Ascending aorta (tissue), 2 donors: ENCODE results near the gene TCF19. TPM values are rescaled to one million over a fixed set of nuclear protein-coding genes. Genes with fewer than 3 reads are reported as not detected.
A peak's percentile ranks its signal among the peaks of the same experiment; 100 is the strongest.

Source experiments
- DNase-seq, 2 donors: peaks; one replicate each; pipeline ENCODE4 v3.0.0-alpha.2; 2019; ENCODE audit warnings: low spot score in 2 of 2
- H3K27ac ChIP-seq, 2 donors: fragments of 200-600 bp; sonication (generic); one replicate each; pipeline ENCODE4 v1.5.1; 2016 to 2017; ENCODE audit warnings: mild to moderate bottlenecking in 1 of 2
- H3K27me3 ChIP-seq: fragments of 200-600 bp; sonication (generic); one replicate; pipeline ENCODE4 v1.5.1; 2017
- H3K36me3 ChIP-seq, 2 donors: fragments of 200-600 bp; sonication (generic); one replicate each; pipeline ENCODE4 v1.5.1; 2016
- H3K4me1 ChIP-seq, 2 donors: fragments of 200-600 bp; sonication (generic); one replicate each; pipeline ENCODE4 v1.5.1; 2016 to 2017; ENCODE audit warnings: mild to moderate bottlenecking in 1 of 2
- H3K4me3 ChIP-seq, 2 donors: fragments of 200-600 bp; sonication (generic); one replicate each; pipeline ENCODE4 v1.5.1; 2016 to 2017; ENCODE audit warnings: mild to moderate bottlenecking in 1 of 2
- H3K9me3 ChIP-seq, 2 donors: fragments of 200-600 bp; sonication (generic); one replicate each; pipeline ENCODE4 v1.5.1; 2016
- CTCF ChIP-seq, 3 experiments: fragments of 200-600 bp in 2 of 3; fragments of 450-650 bp in 1 of 3; sonication (generic) in 2 of 3; IDR thresholded peaks; one replicate each; pipeline ENCODE4 v1.5.1; 2016 to 2019; ENCODE audit warnings: antibody characterized with exemption in 3 of 3, mild to moderate bottlenecking in 1 of 3, moderate library complexity in 1 of 3
- intact Hi-C: fragments of 100-400 bp; cut with DNase I; formaldehyde crosslinking; loops from one replicate; pipeline ENCODE4 v1.15.1; 2023
- total RNA-seq: library from RNA; depleted of rRNA; stranded (reverse); fragments of >200 nt; gene quantifications from one replicate; pipeline ENCODE4 v1.1.0, GENCODE V29; 2016

TCF19 gene
- total RNA-seq, 1 donor from 2014 or later = 10.3 TPM

GRCh38 chr6:31203345-31203979 is 45.1 kb downstream of the TCF19 start:
- H3K27ac ChIP-seq = peak overlapping the region; percentile 61 to 72
- no peaks in the 10 kb centered on the region for H3K36me3 ChIP-seq
- intact Hi-C loops = loop anchor here (10.0 kb wide), 2 partner anchors 1449 to 1651 kb away; partner anchors contain the start of genes PSMB9 and TAP1
- H3K27me3 ChIP-seq = no peaks in the 10 kb centered on the region
- peak overlapping the region; percentile 43 to 56 for H3K4me3 ChIP-seq
- TF ChIP-seq CTCF (IDR thresholded peaks at IDR 0.05) = no peak
- H3K9me3 ChIP-seq = no peaks in the 10 kb centered on the region
- peaks cover 5 to 18% of the 10 kb centered on the region in 2 donors for H3K4me1 ChIP-seq
- DNase-seq = peak in 1 of 2 donors; percentile 63

- DNase-seq = peak in 1 of 2 donors; percentile 38
- Histone ChIP-seq H3K27ac (peak overlapping the region in 1 of 2 donors; percentile 61), H3K36me3 (no peaks in the 10 kb centered on the region), H3K4me1 (peaks cover 5 to 14% of the 10 kb centered on the region in 2 donors), H3K27me3 (no peaks in the 10 kb centered on the region), H3K9me3 (no peaks in the 10 kb centered on the region), H3K4me3 (no peak overlapping the region)
- intact Hi-C loops = loop anchor here (10.0 kb wide), 2 partner anchors 1450 to 1650 kb away; partner anchors contain the start of genes PSMB9 and TAP1
- no peak for TF ChIP-seq CTCF (IDR thresholded peaks at IDR 0.05)
Measured at GRCh38 chr6:31204751-31205145, 46.4 kb downstream of the TCF19 start.

GRCh38 chr6:31205638-31206037 is 47.2 kb downstream of the TCF19 start:
- Histone ChIP-seq H3K9me3 (no peaks in the 10 kb centered on the region), H3K27me3 (no peaks in the 10 kb centered on the region), H3K36me3 (no peaks in the 10 kb centered on the region), H3K27ac (no peak overlapping the region), H3K4me1 (peaks cover 5 to 14% of the 10 kb centered on the region in 2 donors), H3K4me3 (no peak overlapping the region)
- DNase-seq = no peak
- intact Hi-C loops = loop anchor here (10.0 kb wide), 2 partner anchors 1451 to 1649 kb away; partner anchors contain the start of genes PSMB9 and TAP1
- no peak for TF ChIP-seq CTCF (IDR thresholded peaks at IDR 0.05)

- intact Hi-C loops = loop anchor here (10.0 kb wide), 2 partner anchors 1454 to 1646 kb away; partner anchors contain the start of genes PSMB9 and TAP1
- H3K27ac ChIP-seq = peak overlapping the region; percentile 28 to 41
Measured at GRCh38 chr6:31208506-31208905, 50.1 kb downstream of the TCF19 start.

GRCh38 chr6:31209137-31209536 is 50.7 kb downstream of the TCF19 start:
- Histone ChIP-seq H3K27ac (peak overlapping the region; percentile 28 to 41), H3K4me1 (peaks cover 0 to 4% of the 10 kb centered on the region in 2 donors), H3K36me3 (no peaks in the 10 kb centered on the region), H3K27me3 (no peaks in the 10 kb centered on the region), H3K4me3 (no peak overlapping the region), H3K9me3 (no peaks in the 10 kb centered on the region)
- TF ChIP-seq CTCF (IDR thresholded peaks at IDR 0.05) = no peak
- peak in 1 of 2 donors; percentile 25 for DNase-seq
- intact Hi-C loops = loop anchor here (10.0 kb wide), 2 partner anchors 1454 to 1646 kb away; partner anchors contain the start of genes PSMB9 and TAP1

More at GRCh38 chr6:31208506-31208905, 50.1 kb downstream of the TCF19 start:
- H3K9me3 ChIP-seq = no peaks in the 10 kb centered on the region
- TF ChIP-seq CTCF (IDR thresholded peaks at IDR 0.05) = no peak
- H3K27me3 ChIP-seq = no peaks in the 10 kb centered on the region
- no peak overlapping the region for H3K4me3 ChIP-seq
- DNase-seq = peak in 1 of 2 donors; percentile 25
- peaks cover 2 to 4% of the 10 kb centered on the region in 2 donors for H3K4me1 ChIP-seq
- H3K36me3 ChIP-seq = no peaks in the 10 kb centered on the region
